Measurements from ENCODE around the gene KCTD8.

Gene KCTD8

GRCh38 chr4:44447563-44448504, 775 bp downstream of the KCTD8 start:
- no peak for DNase-seq (ENCODE audit: low read depth)

GRCh38 chr4:44446801-44447562, 1.6 kb downstream of the KCTD8 start:
- no peak for DNase-seq (ENCODE audit: low read depth)
- H3K4me3 ChIP-seq (ENCODE audit: low read depth, low read length) = no peak overlapping the region
- TF ChIP-seq MAX (IDR thresholded peaks at IDR 0.05; ENCODE audit: low read depth, low read length) = no peak
- no peak for TF ChIP-seq CTCF (IDR thresholded peaks at IDR 0.05; ENCODE audit: low read depth, low read length)
- TF ChIP-seq MYC (IDR thresholded peaks at IDR 0.05; ENCODE audit: low read depth, low read length) = no peak
- no peak for TF ChIP-seq POLR2A (IDR thresholded peaks at IDR 0.05; ENCODE audit: extremely low read depth, insufficient read length)

More at GRCh38 chr4:44447563-44448504, 775 bp downstream of the KCTD8 start:
- no peak overlapping the region for H3K4me3 ChIP-seq (ENCODE audit: low read depth, low read length)
- TF ChIP-seq CTCF (IDR thresholded peaks at IDR 0.05; ENCODE audit: low read depth, low read length) = no peak
- no peak for TF ChIP-seq MAX (IDR thresholded peaks at IDR 0.05; ENCODE audit: low read depth, low read length)
- TF ChIP-seq MYC (IDR thresholded peaks at IDR 0.05; ENCODE audit: low read depth, low read length) = no peak
- no peak for TF ChIP-seq POLR2A (IDR thresholded peaks at IDR 0.05; ENCODE audit: extremely low read depth, insufficient read length)

- DNase-seq (ENCODE audit: low read depth) = no peak
- TF ChIP-seq POLR2A (IDR thresholded peaks at IDR 0.05; ENCODE audit: extremely low read depth, insufficient read length) (no peak), CTCF (IDR thresholded peaks at IDR 0.05; ENCODE audit: low read depth, low read length) (no peak), MYC (IDR thresholded peaks at IDR 0.05; ENCODE audit: low read depth, low read length) (no peak), MAX (IDR thresholded peaks at IDR 0.05; ENCODE audit: low read depth, low read length) (no peak)
- no peak overlapping the region for H3K4me3 ChIP-seq (ENCODE audit: low read depth, low read length)
Observed at GRCh38 chr4:44446191-44446590, 2.4 kb downstream of the KCTD8 start.

- TF ChIP-seq POLR2A (IDR thresholded peaks at IDR 0.05; ENCODE audit: extremely low read depth, insufficient read length) (no peak), MYC (IDR thresholded peaks at IDR 0.05; ENCODE audit: low read depth, low read length) (no peak), MAX (IDR thresholded peaks at IDR 0.05; ENCODE audit: low read depth, low read length) (no peak), CTCF (IDR thresholded peaks at IDR 0.05; ENCODE audit: low read depth, low read length) (no peak)
- no peak overlapping the region for H3K4me3 ChIP-seq (ENCODE audit: low read depth, low read length)
- no peak for DNase-seq (ENCODE audit: low read depth)
Observed at GRCh38 chr4:44438687-44439086, 9.9 kb downstream of the KCTD8 start.

GRCh38 chr4:44434247-44434646, 14.4 kb downstream of the KCTD8 start:
- H3K4me3 ChIP-seq (ENCODE audit: low read depth, low read length) = no peak overlapping the region
- no peak for TF ChIP-seq MYC (IDR thresholded peaks at IDR 0.05; ENCODE audit: low read depth, low read length)
- TF ChIP-seq POLR2A (IDR thresholded peaks at IDR 0.05; ENCODE audit: extremely low read depth, insufficient read length) = no peak
- TF ChIP-seq MAX (IDR thresholded peaks at IDR 0.05; ENCODE audit: low read depth, low read length) = no peak
- TF ChIP-seq CTCF (IDR thresholded peaks at IDR 0.05; ENCODE audit: low read depth, low read length) = no peak
- DNase-seq (ENCODE audit: low read depth) = no peak
